GM12878 (cell line): ENCODE results near the gene SLCO6A1. TPM values are rescaled to one million over a fixed set of nuclear protein-coding genes. Genes with fewer than 3 reads are reported as not detected.

Source experiments
- ATAC-seq: fragments of 200-7000 bp; cut with Tn5 transposase; 3 replicates; pipeline ENCODE4 v1.9.1; 2020; ENCODE audit warnings: mild to moderate bottlenecking, moderate library complexity
- BruUV-seq: library from RNA; stranded (reverse); fragments of 400-500 nt; replicated peaks from 2 replicates; lab custom pipeline; 2021; lab: Mats Ljungman, UMichigan
- CTCF ChIA-PET: fragments of 300-600 bp; sonication (Branson Sonifier 250); formaldehyde crosslinking; extraction: SDS; loops from one replicate; lab custom pipeline; 2021; ENCODE audit warnings: inconsistent platforms; lab: Yijun Ruan, JAX
- POLR2A ChIA-PET: fragments of 350-600 bp; formaldehyde crosslinking; extraction: SDS; loops from one replicate; lab custom pipeline; 2021; ENCODE audit warnings: inconsistent platforms; lab: Charles Lee
- RAD21 ChIA-PET: fragments of 300-600 bp; sonication (Branson Sonifier 250); formaldehyde crosslinking; loops from one replicate; lab custom pipeline; 2023; ENCODE audit warnings: antibody characterized with exemption; ENCODE audit not compliant: unreplicated experiment; lab: Charles Lee
- SMC1A ChIA-PET: fragments of 300-600 bp; sonication (Branson Sonifier 250); formaldehyde crosslinking; loops from one replicate; lab custom pipeline; 2023; ENCODE audit not compliant: unreplicated experiment, uncharacterized antibody; lab: Charles Lee
- DNase-seq: peaks from one replicate; pipeline ENCODE4 v3.0.0-alpha.2; 2011; ENCODE audit warnings: low read depth, low spot score
- FAIRE-seq: peaks from 3 replicates; lab custom pipeline; 2011; peaks lifted over from hg19 to GRCh38; lab: Jason Lieb, UNC
- H2AFZ ChIP-seq: 2 replicates; pipeline ENCODE4 v1.6.0; 2011; ENCODE audit warnings: low read depth, low read length, control low read depth; ENCODE audit not compliant: control insufficient read depth
- H3K27ac ChIP-seq: 2 replicates; pipeline ENCODE4 v1.5.1; 2011; ENCODE audit warnings: control low read depth; ENCODE audit not compliant: control insufficient read depth, insufficient read depth
- H3K27me3 ChIP-seq, 2 experiments: replicated peaks in 1 of 2; 2 replicates each; pipeline versions ENCODE4 v1.6.0 to v1.6.1; 2011; ENCODE audit warnings: low read length in 1 of 2; ENCODE audit not compliant: control insufficient read depth in 2 of 2, insufficient read depth in 2 of 2
- H3K36me3 ChIP-seq, 2 experiments: 2 replicates each; pipeline ENCODE4 v1.5.1; 2011; ENCODE audit warnings: low read length in 1 of 2; ENCODE audit not compliant: control insufficient read depth in 2 of 2, insufficient read depth in 2 of 2
- H3K4me1 ChIP-seq: 2 replicates; pipeline ENCODE4 v1.6.1; 2011; ENCODE audit warnings: mild to moderate bottlenecking, low read length, moderate library complexity, mixed read lengths; ENCODE audit not compliant: control insufficient read depth, insufficient read depth
- H3K4me2 ChIP-seq: 2 replicates; pipeline ENCODE4 v1.6.0; 2011; ENCODE audit warnings: control low read depth; ENCODE audit not compliant: control insufficient read depth, insufficient read depth
- H3K4me3 ChIP-seq: fragments of 200-600 bp; sonication (generic); 2 replicates; pipeline ENCODE4 v1.5.1; 2016
- H3K79me2 ChIP-seq: 2 replicates; pipeline ENCODE4 v1.6.0; 2011; ENCODE audit warnings: low read length; ENCODE audit not compliant: control insufficient read depth, insufficient read depth
- H3K9ac ChIP-seq: 2 replicates; pipeline ENCODE4 v1.8.0; 2011; ENCODE audit warnings: low read length, control low read depth, mixed read lengths; ENCODE audit not compliant: control insufficient read depth, insufficient read depth
- H3K9me3 ChIP-seq: replicated peaks from 3 replicates; pipeline ENCODE4 v1.5.1; 2011; ENCODE audit warnings: mild to moderate bottlenecking, low read length; ENCODE audit not compliant: control insufficient read depth, insufficient read depth
- H4K20me1 ChIP-seq: 2 replicates; pipeline ENCODE4 v1.6.0; 2011; ENCODE audit not compliant: control insufficient read depth, insufficient read depth
- NR2F1 ChIP-seq: fragments of 450-650 bp; conservative IDR thresholded peaks from 2 replicates; pipeline ENCODE4 v1.6.1; 2017; ENCODE audit warnings: mild to moderate bottlenecking
- USF2 ChIP-seq: IDR thresholded peaks from 2 replicates; pipeline ENCODE4 v1.6.1; 2011; ENCODE audit warnings: low read depth, low read length, improper control_type of control experiment, borderline replicate concordance
- WGBS: methylation state at CpG from one replicate; pipeline ENCODE4 v1.1.6; 2016; ENCODE audit warnings: low lambda C conversion rate; ENCODE audit not compliant: insufficient replicate concordance, insufficient coverage; ENCODE audit errors: missing lambda C conversion rate; 5-methylcytosine and 5-hydroxymethylcytosine counted together
- in situ Hi-C: fragments of 300-500 bp; cut with MboI; formaldehyde crosslinking; loops from 9 replicates; pipeline ENCODE4 v1.14.3; 2018; ENCODE audit warnings: mixed read lengths
- intact Hi-C: fragments of 100-400 bp; cut with micrococcal nuclease; formaldehyde crosslinking; loops from one replicate; pipeline ENCODE4 v1.14.2; 2022; ENCODE audit not compliant: unreplicated experiment
- polyA plus RNA-seq, 11 experiments: library from polyadenylated mRNA; depleted of rRNA in 4 of 11; unstranded in 6 of 11; stranded (reverse) in 5 of 11; fragments of >200 nt; fragmentation: Nextera tagmentation in 4 of 11; fragmentation: Illumina TruSeq in 1 of 11; extraction: Ambion mirVana in 4 of 11; extraction: Trizol in 1 of 11; gene quantifications; 1 replicate in 1 of 11; 2 replicates in 10 of 11; pipeline versions ENCODE4 v1.2.1 to v1.2.3, GENCODE V29; 2011 to 2016; ENCODE audit warnings: inconsistent platforms in 2 of 11, missing spikeins in 2 of 11, low read depth in 1 of 11
- total RNA-seq, 4 experiments: library from RNA; depleted of rRNA in 3 of 4; stranded (reverse); fragments of >200 nt in 3 of 4; fragmentation: Illumina TruSeq in 1 of 4; extraction: Trizol in 1 of 4; gene quantifications; 2 replicates each; pipeline versions ENCODE4 v1.2.1 to v1.2.3, GENCODE V29; 2013 to 2021

SLCO6A1 gene
- total and polyA plus RNA-seq, 10 of the 15 experiments (the other 5 are each of a cell fraction or from before 2014, with no cell fraction given) = not detected

GRCh38 chr5:102529447-102529846, 30.6 kb upstream of the SLCO6A1 start:
- RAD21 ChIA-PET = no interaction called here
- in situ Hi-C loops = no loop called here
- ATAC-seq (no peak), DNase-seq (no peak), FAIRE-seq (no peak)
- no peak overlapping the region for H2AFZ ChIP-seq
- no peaks in the 10 kb centered on the region for H3K9me3 ChIP-seq
- no peak overlapping the region for H3K4me3 ChIP-seq
- no peak overlapping the region for H3K27ac ChIP-seq
- no peak overlapping the region for H3K9ac ChIP-seq
- no TSS peak for BruUV-seq
- SMC1A ChIA-PET = no interaction called here
- no peaks in the 10 kb centered on the region for H3K36me3 ChIP-seq
- no peak for TF ChIP-seq USF2
- intact Hi-C loops = no loop called here
- no peaks in the 10 kb centered on the region for H3K79me2 ChIP-seq
- H3K4me2 ChIP-seq = no peak overlapping the region
- no peaks in the 10 kb centered on the region for H4K20me1 ChIP-seq
- H3K4me1 ChIP-seq = no peaks in the 10 kb centered on the region
- POLR2A ChIA-PET = no interaction called here
- 71% methylated on average over 4 of the region's 4 CpGs for WGBS
- no peaks in the 10 kb centered on the region for H3K27me3 ChIP-seq
- CTCF ChIA-PET = no interaction called here

GRCh38 chr5:102529031-102529430, 30.2 kb upstream of the SLCO6A1 start:
- Histone ChIP-seq H4K20me1 (no peaks in the 10 kb centered on the region), H3K4me3 (no peak overlapping the region), H3K79me2 (no peaks in the 10 kb centered on the region), H3K27ac (no peak overlapping the region), H3K9me3 (no peaks in the 10 kb centered on the region), H3K4me2 (no peak overlapping the region), H3K27me3 (no peaks in the 10 kb centered on the region), H3K36me3 (no peaks in the 10 kb centered on the region), H3K9ac (no peak overlapping the region), H2AFZ (no peak overlapping the region), H3K4me1 (no peaks in the 10 kb centered on the region)
- ATAC-seq = no peak
- ChIA-PET RAD21 (no interaction called here), SMC1A (no interaction called here), CTCF (no interaction called here), POLR2A (no interaction called here)
- in situ Hi-C loops = no loop called here
- intact Hi-C loops = no loop called here
- DNase-seq = no peak
- BruUV-seq = no TSS peak
- FAIRE-seq = no peak
- no peak for TF ChIP-seq NR2F1
